ENCODE data around the gene RAVER2.

- TF ChIP-seq CTCF (IDR thresholded peaks at IDR 0.05; ENCODE audit: low read depth, low read length): no peak
- no peak for TF ChIP-seq EZH2phosphoT487 (IDR thresholded peaks at IDR 0.05; ENCODE audit: low read depth)
Observed at GRCh38 chr1:64769482-64769881, 24.6 kb downstream of the RAVER2 start.
